ENCODE measurements around the gene SPO11.
A peak's percentile ranks its signal among the peaks of the same experiment; 100 is the strongest.

DNA sequence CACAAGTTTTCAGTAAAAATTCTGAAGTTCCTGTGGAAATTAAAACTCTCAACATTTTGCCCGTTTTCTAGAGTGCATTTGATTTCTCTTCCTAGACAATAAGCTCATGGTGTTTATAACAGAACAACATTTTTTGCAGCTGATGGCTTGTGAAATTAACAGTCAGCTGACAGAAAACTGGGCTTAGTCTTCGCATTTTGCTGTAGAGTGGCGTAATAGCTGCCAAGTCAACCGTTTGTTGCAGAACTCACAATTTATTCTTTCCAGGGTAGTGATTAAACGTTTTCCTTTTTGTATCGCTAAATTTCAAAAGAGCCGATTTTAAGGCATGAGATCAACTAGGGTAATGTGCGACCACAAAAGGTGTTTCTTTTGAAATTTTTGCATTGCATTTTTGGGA is 1.4 kb downstream of the SPO11 start:
- TF ChIP-seq, protein P1, sequence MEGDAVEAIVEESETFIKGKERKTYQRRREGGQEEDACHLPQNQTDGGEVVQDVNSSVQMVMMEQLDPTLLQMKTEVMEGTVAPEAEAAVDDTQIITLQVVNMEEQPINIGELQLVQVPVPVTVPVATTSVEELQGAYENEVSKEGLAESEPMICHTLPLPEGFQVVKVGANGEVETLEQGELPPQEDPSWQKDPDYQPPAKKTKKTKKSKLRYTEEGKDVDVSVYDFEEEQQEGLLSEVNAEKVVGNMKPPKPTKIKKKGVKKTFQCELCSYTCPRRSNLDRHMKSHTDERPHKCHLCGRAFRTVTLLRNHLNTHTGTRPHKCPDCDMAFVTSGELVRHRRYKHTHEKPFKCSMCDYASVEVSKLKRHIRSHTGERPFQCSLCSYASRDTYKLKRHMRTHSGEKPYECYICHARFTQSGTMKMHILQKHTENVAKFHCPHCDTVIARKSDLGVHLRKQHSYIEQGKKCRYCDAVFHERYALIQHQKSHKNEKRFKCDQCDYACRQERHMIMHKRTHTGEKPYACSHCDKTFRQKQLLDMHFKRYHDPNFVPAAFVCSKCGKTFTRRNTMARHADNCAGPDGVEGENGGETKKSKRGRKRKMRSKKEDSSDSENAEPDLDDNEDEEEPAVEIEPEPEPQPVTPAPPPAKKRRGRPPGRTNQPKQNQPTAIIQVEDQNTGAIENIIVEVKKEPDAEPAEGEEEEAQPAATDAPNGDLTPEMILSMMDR (IDR thresholded peaks at IDR 0.05; ENCODE audit: low read depth, low read length), result no peak
- 0 out of 2 replicates have a peak, but pooled peaks have one; percentile 65 for TF ChIP-seq EZH2phosphoT487 (IDR thresholded peaks at IDR 0.05; ENCODE audit: low read depth)
